GM19438 (cell line): ENCODE results near the gene CNTN3.

ENCODE experiments used
- ATAC-seq: cut with Tn5 transposase; IDR thresholded peaks from one replicate; pipeline ENCODE4 v1.9.1; 2021; ENCODE audit warnings: low read depth; ENCODE audit not compliant: unreplicated experiment

CNTN3 gene

GRCh38 chr3:74613060-74613459, 1.4 kb downstream of the CNTN3 start:
- no peak for ATAC-seq

GRCh38 chr3:74611206-74611605, 3.3 kb downstream of the CNTN3 start:
- no peak for ATAC-seq

DNA sequence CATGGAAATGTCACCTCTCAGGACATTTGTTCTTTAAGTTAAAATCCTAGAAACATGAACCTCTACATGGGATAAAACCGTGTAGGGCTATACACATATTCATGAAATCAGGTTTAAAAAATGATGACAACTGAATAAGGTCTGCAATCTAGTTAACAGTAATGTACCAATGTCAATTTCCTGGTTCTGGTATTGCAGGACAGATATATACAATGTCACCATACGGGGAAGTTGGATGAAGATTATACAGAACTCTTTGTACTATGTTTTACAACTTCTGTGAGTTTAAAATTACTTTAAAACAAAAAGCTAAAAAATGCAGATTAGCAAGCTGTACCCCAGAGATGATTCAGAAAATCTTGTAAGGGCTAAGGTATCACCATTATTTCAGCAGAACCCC, 6.7 kb downstream of the CNTN3 start:
- no peak for ATAC-seq

GRCh38 chr3:74606996-74607395, 7.5 kb downstream of the CNTN3 start:
- ATAC-seq: no peak

- ATAC-seq: no peak
These were observed 9.0 kb downstream of the CNTN3 start for GRCh38 chr3:74605437-74605836.

DNA sequence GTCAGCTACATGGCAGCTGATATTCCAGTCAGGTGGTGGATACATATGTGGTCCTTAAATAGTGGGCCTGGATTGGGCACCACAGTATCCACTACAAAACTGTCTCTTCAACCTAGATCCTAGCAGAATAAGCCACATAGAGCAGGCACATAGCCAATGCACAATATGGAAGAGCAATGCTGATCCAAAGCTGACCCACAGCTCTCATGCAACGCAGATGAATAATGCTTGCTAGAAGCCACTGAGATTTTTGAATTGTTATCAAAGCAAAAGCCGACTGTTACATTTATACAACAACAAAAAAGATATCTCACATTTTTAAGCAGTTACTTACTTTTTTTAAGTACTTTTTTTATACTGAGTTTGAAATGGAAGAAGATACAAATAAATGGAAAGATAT, 11.2 kb downstream of the CNTN3 start:
- no peak for ATAC-seq

DNA sequence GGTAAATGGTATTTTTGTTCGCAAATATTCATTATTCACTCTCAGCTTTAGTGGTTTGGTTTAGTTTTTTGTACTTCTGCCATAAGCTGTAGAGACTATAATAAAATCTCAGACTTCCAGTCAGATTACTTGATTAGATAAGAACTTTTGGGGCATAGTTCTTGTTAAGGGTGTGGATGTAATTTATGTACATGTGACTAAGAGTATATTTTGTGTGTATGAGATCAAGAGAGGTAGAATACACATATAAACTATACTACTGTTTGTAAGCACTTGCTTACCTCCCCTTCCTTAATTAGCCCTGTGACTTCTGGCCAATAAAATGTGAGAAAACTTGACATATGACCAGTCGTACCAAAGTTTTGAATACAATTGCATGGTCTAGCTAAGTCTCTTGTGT, 12.0 kb downstream of the CNTN3 start:
- no peak for ATAC-seq

GRCh38 chr3:74601793-74602192, 12.7 kb downstream of the CNTN3 start:
- no peak for ATAC-seq

DNA sequence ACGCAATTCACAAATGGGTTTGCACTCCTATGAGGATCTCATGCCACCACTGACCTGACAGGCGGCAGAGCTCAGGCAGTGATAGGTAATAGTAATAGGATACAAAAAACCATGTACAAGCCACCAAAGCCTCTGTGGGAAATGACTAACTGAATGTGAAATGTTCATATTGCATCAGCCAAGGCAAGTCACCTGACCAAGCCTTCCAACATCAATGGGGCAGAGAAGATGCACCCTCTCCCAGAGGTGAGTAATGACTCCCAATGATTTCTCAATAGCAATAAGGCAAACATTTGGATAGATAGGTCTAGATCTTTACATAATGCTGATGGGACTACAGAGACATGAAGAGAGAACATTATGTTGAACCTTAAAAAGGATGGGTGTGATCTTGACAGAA, 14.9 kb downstream of the CNTN3 start:
- no peak for ATAC-seq

DNA sequence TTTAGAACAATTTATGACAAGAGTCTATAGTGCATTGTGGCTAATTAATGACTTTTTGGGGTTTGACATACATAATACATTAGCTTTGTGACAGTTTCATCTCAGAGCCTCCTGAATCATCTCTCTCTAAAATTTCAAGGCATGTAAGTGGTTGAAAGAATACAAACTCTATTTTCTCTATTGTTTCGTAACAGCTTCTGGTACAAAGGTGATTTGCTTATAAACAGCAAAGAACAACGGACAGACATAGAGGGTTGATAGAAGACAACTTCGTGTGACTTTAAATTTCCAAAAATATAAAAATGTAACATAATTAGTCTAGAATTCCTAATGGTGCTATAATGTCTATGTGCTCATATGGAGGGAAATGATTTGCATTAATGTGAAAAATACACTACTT, 21.3 kb downstream of the CNTN3 start:
- no peak for ATAC-seq

DNA sequence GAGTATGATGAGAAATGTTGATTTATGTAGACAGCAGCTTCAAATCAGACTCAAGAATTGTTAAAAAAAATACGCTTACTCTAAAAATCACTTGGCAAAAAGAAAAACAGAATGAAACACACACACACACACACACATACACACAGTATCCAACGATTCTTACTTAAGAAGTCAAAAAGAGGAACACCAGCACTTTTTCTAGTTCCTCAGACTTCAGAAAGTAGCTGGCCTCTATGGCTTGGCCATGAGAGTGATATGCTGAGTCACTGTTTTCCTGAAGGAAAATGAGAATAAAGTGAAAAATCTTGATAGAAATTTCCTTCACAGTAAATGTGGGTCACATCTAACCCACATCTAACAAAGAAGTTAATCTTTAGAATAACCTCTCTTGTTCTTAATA, 22.1 kb downstream of the CNTN3 start:
- ATAC-seq: no peak

GRCh38 chr3:74591946-74592345, 22.5 kb downstream of the CNTN3 start:
- no peak for ATAC-seq

- no peak for ATAC-seq
These were observed 23.1 kb downstream of the CNTN3 start for GRCh38 chr3:74591342-74591741.

DNA sequence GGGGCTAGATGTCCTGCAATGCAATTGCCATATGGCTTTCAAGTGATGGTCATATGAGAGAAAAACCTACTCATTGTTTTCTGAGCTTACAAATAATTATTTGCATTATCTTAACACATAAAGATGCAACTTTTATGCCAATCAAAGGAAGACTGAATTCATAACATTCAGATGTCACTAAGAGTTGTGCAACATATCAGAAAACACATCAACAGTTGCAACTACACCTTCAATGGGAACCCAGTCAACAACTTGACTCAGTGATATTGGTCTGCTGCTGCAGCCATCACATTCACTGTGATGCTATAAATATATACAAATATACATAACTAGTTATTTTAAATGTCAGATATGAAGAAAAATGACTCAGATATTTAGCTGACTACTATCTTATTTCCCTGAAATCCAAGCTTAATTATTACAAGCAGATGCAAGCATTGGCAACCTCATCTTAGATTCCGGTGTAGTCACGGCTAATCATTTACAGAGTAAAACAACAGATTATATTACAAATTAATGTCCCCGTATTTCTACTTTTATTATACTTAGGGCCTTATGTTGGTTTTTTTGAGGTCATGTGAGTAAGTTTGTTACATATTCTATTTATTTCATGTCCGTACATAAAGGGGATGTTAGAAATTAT, 23.7 kb downstream of the CNTN3 start:
- no peak for ATAC-seq

GRCh38 chr3:74584782-74585181, 29.7 kb downstream of the CNTN3 start:
- no peak for ATAC-seq

- no peak for ATAC-seq
These were observed 31.5 kb downstream of the CNTN3 start for GRCh38 chr3:74582982-74583381.

GRCh38 chr3:74575857-74576256, 38.6 kb downstream of the CNTN3 start:
- no peak for ATAC-seq

DNA sequence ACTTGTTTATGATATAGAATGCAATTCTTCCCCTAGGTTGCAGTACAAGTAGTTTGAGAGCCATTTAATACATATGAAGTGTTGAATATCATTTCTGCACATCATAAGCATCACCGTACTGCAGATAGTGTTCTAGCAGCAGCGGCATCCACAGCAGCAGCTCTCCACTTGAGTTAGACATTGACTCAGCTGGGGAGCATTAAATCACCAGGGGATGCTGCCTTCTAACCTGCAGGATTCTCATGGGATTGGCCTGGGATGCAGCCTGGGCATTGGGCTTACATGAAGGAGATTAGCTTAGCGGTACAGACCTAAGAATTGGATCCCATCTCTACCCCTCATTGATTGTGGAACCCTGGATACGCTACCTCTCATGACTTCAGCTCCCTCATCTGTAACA, 43.3 kb downstream of the CNTN3 start:
- ATAC-seq: no peak
